Ectodermal cell (in vitro differentiated cells): Measurements from ENCODE around the gene GALNT2.

Source experiments
- H3K27ac ChIP-seq: 2 replicates; pipeline ENCODE4 v1.7.0; 2013; ENCODE audit warnings: mild to moderate bottlenecking, low read depth, low read length; ENCODE audit not compliant: insufficient read depth, poor library complexity, severe bottlenecking
- H3K27me3 ChIP-seq: 2 replicates; pipeline ENCODE4 v1.7.0; 2013; ENCODE audit warnings: mild to moderate bottlenecking, low read length; ENCODE audit not compliant: insufficient read depth, control insufficient read depth, poor library complexity, severe bottlenecking
- H3K36me3 ChIP-seq: one replicate; pipeline ENCODE4 v1.7.0; 2013; ENCODE audit warnings: low read length; ENCODE audit not compliant: control insufficient read depth, insufficient read depth
- H3K4me1 ChIP-seq: one replicate; pipeline ENCODE4 v1.7.0; 2013; ENCODE audit warnings: low read length; ENCODE audit not compliant: control insufficient read depth, insufficient read depth
- H3K4me3 ChIP-seq: 2 replicates; pipeline ENCODE4 v1.7.0; 2013; ENCODE audit warnings: low read depth, low read length, control low read depth; ENCODE audit not compliant: insufficient read depth
- H3K9me3 ChIP-seq: 2 replicates; pipeline ENCODE4 v1.7.0; 2013; ENCODE audit warnings: mild to moderate bottlenecking, low read length, moderate library complexity; ENCODE audit not compliant: control insufficient read depth
- WGBS, 2 experiments: methylation state at CpG; one replicate each; pipeline ENCODE4 v1.1.7; 2013; ENCODE audit warnings: missing lambda C conversion rate in 2 of 2; 5-methylcytosine and 5-hydroxymethylcytosine counted together

Gene GALNT2

GRCh38 chr1:230080822-230081221 is 13.8 kb downstream of the GALNT2 start:
- Histone ChIP-seq H3K27me3 (no peaks in the 10 kb centered on the region), H3K36me3 (no peaks in the 10 kb centered on the region), H3K27ac (no peak overlapping the region), H3K9me3 (no peaks in the 10 kb centered on the region), H3K4me3 (no peak overlapping the region), H3K4me1 (peaks cover 27% of the 10 kb centered on the region)
- WGBS, 2 experiments, result 94 to 95% methylated on average over 8 of the region's 8 CpGs

DNA sequence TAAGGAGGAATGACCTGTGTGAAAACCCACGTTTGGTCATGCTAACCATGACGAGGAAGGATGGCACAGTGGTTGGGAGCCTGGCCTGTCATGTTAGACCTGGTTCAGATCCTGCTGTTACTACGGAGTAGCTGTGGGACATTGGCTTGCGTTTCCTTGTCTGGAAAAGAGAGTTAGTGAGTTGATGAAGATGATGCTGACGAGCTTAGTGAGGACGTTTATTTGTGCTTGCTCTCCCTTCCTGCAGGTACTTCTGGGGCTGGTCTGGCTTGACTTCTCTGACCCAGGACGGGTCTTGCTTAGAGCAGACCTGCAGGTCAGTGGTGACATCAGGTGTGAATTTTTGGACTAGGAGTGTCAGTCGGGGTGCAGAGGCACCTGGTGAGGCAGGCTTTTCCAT is 14.7 kb downstream of the GALNT2 start:
- WGBS, 2 experiments, result 94 to 96% methylated on average over 8 of the region's 8 CpGs
- no peaks in the 10 kb centered on the region for H3K27me3 ChIP-seq
- peaks cover 36% of the 10 kb centered on the region for H3K4me1 ChIP-seq
- no peak overlapping the region for H3K4me3 ChIP-seq
- no peaks in the 10 kb centered on the region for H3K36me3 ChIP-seq
- H3K9me3 ChIP-seq, result no peaks in the 10 kb centered on the region
- no peak overlapping the region for H3K27ac ChIP-seq

DNA sequence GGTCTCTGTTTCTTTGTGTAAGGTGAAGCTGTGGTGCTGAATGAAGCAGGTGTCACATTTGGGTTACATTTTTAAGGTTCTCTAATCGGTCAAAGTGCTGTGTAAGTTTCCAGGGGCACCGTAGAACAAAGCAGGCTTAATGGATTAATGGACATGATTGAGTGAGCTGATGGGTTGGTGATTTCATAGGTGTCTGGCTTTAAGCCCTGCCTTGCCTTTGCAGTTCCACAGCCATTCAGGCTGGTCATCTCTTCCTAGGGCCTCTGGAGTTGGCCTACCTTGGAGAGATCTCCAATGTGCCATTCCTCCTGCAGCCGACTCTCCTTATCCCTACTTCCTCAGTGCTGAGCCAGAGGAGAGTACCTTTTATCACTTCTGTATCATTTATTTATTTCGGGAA is 15.2 kb downstream of the GALNT2 start:
- WGBS, 2 experiments, result 97 to 98% methylated on average over 4 of the region's 4 CpGs
- no peaks in the 10 kb centered on the region for H3K27me3 ChIP-seq
- H3K4me1 ChIP-seq, result peaks cover 41% of the 10 kb centered on the region

DNA sequence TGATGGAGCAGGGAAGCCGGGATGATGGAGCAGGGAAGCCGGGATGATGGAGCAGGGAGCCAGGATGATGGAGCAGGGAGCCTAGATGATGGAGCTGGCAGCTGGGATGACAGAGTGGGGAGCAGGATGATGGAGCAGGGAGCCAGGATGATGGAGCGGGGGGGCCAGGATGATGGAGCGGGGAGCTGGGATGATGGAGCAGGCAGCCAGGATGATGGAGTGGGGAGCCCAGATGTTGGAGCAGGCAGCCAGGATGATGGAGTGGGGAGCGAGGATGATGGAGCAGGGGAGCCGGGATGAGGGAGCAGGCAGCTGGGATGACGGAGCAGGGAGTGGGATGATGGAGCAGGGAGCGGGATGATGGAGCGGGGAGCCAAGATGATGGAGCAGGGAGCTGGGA is 16.0 kb downstream of the GALNT2 start:
- no peaks in the 10 kb centered on the region for H3K27me3 ChIP-seq
- H3K27ac ChIP-seq, result no peak overlapping the region
- no peaks in the 10 kb centered on the region for H3K36me3 ChIP-seq
- no peaks in the 10 kb centered on the region for H3K9me3 ChIP-seq
- H3K4me1 ChIP-seq, result peaks cover 38% of the 10 kb centered on the region
- no peak overlapping the region for H3K4me3 ChIP-seq
- 96% methylated on average over 9 of the region's 9 CpGs for WGBS, 2 experiments

More for the DNA sequence above, 15.2 kb downstream of the GALNT2 start:
- Histone ChIP-seq H3K9me3 (no peaks in the 10 kb centered on the region), H3K36me3 (no peaks in the 10 kb centered on the region), H3K27ac (no peak overlapping the region), H3K4me3 (no peak overlapping the region)

- Histone ChIP-seq H3K27ac (no peak overlapping the region), H3K27me3 (no peaks in the 10 kb centered on the region), H3K4me1 (peaks cover 34% of the 10 kb centered on the region), H3K4me3 (no peak overlapping the region), H3K9me3 (no peaks in the 10 kb centered on the region), H3K36me3 (no peaks in the 10 kb centered on the region)
- 90 to 94% methylated on average over 10 of the region's 10 CpGs for WGBS, 2 experiments
Measured at GRCh38 chr1:230083746-230084407, 16.8 kb downstream of the GALNT2 start.

- Histone ChIP-seq H3K36me3 (no peaks in the 10 kb centered on the region), H3K4me3 (no peak overlapping the region), H3K4me1 (peaks cover 33% of the 10 kb centered on the region), H3K27me3 (no peaks in the 10 kb centered on the region), H3K27ac (no peak overlapping the region), H3K9me3 (no peaks in the 10 kb centered on the region)
- WGBS, 2 experiments, result 86 to 88% methylated on average over 9 of the region's 9 CpGs
Measured at GRCh38 chr1:230084408-230085177, 17.6 kb downstream of the GALNT2 start.

GRCh38 chr1:230085178-230085515 is 18.1 kb downstream of the GALNT2 start:
- WGBS, 2 experiments, result 93 to 94% methylated on average over 5 of the region's 5 CpGs
- H3K4me3 ChIP-seq, result no peak overlapping the region
- peaks cover 31% of the 10 kb centered on the region for H3K4me1 ChIP-seq
- no peak overlapping the region for H3K27ac ChIP-seq
- no peaks in the 10 kb centered on the region for H3K27me3 ChIP-seq
- H3K9me3 ChIP-seq, result no peaks in the 10 kb centered on the region
- no peaks in the 10 kb centered on the region for H3K36me3 ChIP-seq

DNA sequence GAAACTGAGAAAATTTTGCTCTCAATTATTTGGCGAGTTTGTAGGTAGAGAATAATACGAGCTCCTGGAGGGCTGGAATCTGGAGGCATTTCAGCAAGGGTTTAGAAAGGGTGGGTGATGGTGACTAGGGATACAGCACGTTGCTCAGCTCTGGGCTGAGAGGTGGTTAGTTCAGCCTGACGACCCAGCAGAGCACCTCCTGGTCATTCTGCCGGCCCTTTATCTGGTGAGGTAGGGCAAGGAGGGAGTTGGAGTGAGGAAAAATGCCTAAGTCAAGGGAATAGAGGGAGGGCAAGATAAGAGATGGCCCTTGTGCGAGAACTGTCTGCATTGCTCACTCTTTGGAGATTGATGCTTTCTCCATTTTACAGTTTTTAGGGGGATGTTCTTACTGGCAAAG is 19.1 kb downstream of the GALNT2 start:
- Histone ChIP-seq H3K27ac (no peak overlapping the region), H3K36me3 (no peaks in the 10 kb centered on the region), H3K4me1 (peaks cover 26% of the 10 kb centered on the region), H3K4me3 (no peak overlapping the region), H3K9me3 (no peaks in the 10 kb centered on the region), H3K27me3 (no peaks in the 10 kb centered on the region)
- WGBS, 2 experiments, result 65% methylated on average over 6 of the region's 6 CpGs

DNA sequence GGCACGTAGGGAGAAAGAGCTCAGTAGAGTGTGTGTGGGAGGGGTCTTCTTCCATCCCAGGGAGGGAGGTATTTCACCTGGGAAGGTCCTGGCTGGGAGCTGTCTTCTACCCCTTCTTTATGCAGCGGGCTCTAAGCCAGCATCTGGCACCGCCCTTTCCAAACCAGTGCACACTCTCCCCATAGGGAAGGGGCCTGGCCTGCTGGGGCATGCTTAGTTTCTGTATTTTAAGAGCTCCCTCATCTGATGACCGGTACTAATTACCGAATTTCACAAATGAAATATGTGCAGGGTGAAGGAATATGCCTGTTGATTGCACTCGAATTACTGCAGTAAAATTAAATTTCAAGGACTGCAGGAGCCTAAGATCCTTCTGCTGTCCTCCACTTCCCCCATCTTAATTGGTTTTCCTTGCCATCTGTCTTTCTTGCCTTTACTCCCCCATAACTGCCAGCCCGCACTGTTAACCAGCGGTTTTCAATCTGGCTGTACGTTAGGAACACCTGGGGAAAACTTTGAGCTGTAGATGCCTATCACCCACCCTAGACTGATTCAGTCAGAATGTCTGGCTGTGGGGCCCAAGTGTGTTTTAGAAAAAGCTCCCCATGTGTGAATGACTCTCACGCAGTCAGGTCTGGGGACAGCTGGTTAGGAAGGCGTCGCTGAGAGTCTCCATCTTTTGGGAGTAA is 20.1 kb downstream of the GALNT2 start:
- Histone ChIP-seq H3K9me3 (no peaks in the 10 kb centered on the region), H3K4me3 (no peak overlapping the region), H3K27ac (no peak overlapping the region), H3K4me1 (peaks cover 26% of the 10 kb centered on the region), H3K36me3 (no peaks in the 10 kb centered on the region), H3K27me3 (no peaks in the 10 kb centered on the region)
- 91% methylated on average over 12 of the region's 12 CpGs for WGBS, 2 experiments

- 99% methylated on average over 2 to 3 of the region's 3 CpGs for WGBS, 2 experiments
- no peaks in the 10 kb centered on the region for H3K36me3 ChIP-seq
- no peak overlapping the region for H3K27ac ChIP-seq
- no peaks in the 10 kb centered on the region for H3K9me3 ChIP-seq
- H3K4me3 ChIP-seq, result no peak overlapping the region
- H3K27me3 ChIP-seq, result no peaks in the 10 kb centered on the region
- H3K4me1 ChIP-seq, result peaks cover 26% of the 10 kb centered on the region
Measured at GRCh38 chr1:230087717-230088105, 20.7 kb downstream of the GALNT2 start.
